Stimulated activated CD8-positive, alpha-beta memory T cell treated with anti-CD3 and anti-CD28 coated beads, Interleukin-2, amount 100 ng/mL, for 48 hours (primary cell): Measurements from ENCODE around the gene ZNF57.
"Not testable (repeated sequence)": the region's sequence is repeated elsewhere in the genome, so short reads cannot be mapped to it uniquely, and the experiment has no call there.

ENCODE experiments used
- DNase-seq, 2 donors: peaks; one replicate each; pipeline ENCODE4 v3.0.0-alpha.2; 2020; ENCODE audit warnings: low read depth in 2 of 2

The ZNF57 gene

DNA sequence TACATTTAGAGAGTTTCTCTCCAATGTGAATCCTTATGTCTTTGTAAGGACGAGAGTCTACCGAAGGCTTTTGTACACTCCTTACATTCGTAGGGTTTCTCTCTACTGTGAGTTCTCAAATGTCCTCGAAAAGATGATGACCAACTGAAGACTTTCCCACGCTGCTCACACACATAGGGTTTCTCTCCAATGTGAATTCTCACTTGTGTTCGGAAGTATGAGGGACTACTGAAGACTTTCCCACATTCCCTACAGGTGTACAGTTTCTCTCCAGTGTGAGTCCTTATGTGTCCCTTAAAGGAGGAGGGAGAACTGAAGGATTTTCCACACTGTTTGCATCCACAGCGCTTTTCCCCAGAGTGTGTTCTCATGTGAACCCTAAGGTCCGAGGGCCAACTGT, 4.0 kb upstream of the ZNF57 start:
- DNase-seq: no peak

DNA sequence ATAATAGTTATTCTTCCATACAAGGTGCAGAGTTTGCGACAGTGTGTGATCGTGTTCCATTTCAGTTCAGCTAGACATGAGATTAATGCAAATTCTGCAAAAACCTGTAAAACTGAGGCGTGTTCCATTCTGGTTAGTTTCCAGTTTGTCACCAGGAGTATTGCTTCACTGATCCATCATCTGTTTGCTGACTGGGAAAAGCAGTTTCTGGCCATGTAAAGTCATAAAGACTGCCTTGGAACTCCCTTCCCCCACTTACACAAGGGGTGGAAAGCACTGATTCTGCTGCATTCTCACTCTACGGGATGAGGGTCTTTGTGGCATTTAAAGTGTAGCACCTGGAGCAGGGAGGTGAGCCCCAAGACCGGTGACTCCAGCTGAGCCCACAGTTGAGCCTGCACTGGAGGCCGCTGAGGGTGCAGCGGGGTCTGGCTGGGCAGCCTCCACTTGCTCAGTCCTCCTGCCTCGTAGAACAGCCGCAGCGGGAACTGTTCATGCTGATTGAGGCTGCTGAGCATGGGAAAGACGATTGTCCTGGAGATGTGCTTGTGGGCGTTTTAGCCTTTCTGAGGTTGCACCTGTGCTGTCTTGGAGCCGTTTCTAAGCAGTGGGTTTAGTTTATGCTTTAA, 2.0 kb downstream of the ZNF57 start:
- DNase-seq: no peak

DNA sequence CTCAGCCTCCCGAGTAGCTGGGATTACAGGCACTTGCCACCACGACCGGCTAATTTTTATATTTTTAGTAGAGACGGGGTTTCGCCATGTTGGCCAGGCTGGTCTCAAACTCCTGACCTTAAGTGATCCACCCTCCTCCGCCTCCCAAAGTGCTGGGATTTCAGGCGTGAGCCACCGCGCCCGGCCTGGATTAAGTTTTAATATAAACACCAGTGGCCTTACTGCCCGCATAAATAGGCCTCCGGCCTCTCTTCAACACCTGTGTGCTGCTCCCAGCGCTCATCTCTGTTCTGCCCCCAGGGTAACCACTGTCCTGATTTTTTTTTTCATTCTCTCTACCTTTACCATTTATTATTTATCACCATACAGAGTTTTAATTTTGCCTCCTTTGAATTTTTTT, 2.6 kb downstream of the ZNF57 start:
- DNase-seq: not testable (repeated sequence)

DNA sequence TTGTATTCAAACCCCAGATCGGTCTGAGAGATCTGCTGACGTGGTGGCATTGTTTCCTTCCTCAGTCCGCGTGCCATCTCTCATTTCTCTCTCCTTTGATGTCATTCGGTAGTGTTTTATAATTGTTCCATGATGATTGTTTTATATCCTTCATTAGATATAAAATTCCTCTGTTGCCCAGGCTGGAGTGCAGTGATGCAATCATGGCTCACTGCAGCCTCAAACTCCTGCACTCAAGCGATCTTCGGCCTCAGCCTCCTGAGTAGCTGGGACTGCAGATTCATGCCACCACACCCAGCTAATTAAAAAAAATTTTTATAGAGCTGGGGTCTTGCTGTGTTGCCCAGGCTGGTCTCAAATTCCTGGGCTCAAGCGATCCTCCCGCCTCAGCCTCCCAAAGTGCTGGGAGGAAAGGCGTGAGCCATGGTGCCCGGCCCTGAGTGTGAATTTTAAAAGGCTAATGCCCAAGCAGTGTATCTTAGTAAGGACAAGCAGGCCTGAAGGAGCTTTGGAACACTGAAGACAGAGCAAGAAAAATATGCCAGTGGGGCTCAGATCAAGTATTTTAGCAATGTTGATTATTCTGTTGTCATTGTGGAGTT, 5.3 kb downstream of the ZNF57 start:
- DNase-seq: no peak

DNA sequence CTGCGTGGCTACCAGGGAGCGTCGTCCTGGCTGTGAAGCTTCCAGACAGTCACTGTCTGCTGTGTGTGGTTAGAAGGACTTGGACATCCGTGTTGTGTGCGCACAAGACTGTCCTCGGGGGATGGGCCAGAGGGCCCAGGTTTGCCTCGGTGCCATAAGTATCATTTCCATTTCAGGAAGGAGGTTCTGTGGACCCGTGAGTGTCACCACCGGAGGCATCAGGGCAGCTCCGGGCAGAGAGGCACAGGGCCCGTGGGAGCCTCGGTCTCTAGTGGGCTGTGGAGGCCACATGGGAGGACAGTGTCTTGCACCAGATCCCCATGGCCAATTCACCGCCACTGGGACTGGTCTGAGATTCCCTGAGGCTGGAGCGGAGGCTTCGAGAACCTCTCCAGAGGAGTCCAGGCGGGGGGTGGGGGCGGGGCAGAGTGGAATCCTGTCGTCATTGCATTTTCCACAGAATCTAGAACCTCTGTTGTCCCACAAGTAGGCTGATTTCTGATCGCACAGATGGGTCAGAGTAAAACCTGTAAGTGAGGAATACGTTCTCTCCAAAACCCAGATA, 6.0 kb downstream of the ZNF57 start:
- DNase-seq: no peak

DNA sequence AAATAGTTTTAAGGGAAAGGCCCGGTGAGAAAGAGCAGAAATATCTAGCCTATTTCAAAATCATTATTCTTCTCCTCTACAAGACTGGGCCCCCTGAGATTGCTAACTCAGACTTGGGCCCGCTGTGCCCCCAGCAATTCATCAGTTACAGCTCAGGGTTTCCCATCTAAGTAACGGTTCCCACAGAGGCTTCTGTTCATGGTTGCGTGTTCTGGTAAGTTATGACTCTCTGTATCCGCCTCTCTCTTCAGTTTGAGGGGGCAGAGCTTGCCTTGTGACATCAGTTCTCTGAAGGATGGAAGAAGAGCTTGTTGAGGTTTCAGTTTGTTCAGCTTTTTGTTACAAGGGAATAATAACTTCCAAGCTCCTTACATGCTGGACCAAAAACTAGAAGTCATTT, 11.6 kb downstream of the ZNF57 start:
- no peak for DNase-seq

DNA sequence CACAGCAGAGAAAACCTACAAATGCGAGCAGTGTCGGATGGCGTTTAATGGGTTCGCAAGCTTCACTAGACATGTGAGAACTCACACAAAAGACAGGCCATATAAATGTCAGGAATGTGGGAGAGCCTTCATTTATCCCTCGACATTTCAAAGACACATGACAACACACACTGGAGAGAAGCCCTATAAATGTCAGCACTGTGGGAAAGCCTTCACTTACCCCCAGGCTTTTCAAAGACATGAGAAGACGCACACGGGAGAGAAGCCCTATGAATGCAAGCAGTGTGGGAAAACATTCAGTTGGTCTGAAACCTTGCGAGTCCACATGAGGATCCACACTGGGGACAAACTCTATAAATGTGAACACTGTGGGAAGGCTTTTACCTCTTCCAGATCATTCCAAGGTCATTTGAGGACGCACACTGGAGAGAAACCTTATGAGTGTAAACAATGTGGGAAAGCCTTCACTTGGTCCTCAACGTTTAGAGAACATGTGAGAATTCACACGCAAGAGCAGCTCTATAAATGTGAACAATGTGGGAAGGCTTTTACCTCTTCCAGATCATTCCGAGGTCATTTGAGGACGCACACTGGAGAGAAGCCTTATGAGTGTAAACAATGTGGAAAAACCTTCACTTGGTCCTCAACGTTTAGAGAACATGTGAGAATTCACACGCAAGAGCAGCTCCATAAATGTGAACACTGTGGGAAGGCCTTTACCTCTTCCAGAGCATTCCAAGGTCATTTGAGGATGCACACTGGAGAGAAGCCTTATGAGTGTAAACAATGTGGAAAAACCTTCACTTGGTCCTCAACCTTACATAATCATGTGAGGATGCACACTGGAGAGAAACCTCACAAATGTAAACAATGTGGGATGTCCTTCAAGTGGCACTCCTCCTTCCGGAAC, 16.8 kb downstream of the ZNF57 start:
- DNase-seq: no peak

DNA sequence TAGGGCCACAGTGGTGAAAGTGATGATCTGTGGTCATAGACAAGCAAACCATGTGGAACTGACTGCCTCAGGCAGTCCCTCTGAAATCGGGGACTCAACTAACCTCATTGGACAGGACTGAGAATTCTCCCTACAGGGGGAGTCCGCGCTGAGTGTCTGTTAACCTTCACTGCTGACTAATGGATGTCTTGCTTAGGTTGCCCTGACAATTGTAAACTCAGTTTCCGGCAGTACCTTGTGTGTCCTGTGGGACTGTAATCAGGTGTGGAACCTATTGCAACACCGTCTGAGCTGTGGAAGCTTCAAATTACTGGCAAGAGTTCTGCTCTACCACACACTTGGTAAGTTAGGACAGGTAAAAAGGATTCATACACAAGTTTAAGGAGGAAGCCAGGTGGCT, 22.3 kb downstream of the ZNF57 start:
- no peak for DNase-seq

DNA sequence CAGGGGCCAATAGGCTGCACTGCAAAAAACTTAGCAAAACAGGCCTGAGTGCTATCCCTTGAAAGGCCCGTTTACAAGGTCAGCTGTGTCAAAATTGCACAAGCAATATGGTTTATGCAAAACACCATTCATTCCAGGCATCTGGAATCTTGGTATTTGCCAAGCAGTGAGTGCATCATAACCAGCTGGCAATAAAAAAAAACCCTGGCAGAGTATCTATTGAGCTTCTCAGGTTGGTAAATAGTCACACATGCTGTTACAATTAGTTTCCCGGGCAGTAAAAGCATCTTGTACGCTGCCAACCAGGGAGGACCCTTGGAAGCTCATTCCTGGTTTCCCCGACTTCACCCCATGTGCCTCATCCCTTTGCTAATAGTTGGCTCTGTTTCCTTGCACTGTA, 22.8 kb downstream of the ZNF57 start:
- DNase-seq: no peak

DNA sequence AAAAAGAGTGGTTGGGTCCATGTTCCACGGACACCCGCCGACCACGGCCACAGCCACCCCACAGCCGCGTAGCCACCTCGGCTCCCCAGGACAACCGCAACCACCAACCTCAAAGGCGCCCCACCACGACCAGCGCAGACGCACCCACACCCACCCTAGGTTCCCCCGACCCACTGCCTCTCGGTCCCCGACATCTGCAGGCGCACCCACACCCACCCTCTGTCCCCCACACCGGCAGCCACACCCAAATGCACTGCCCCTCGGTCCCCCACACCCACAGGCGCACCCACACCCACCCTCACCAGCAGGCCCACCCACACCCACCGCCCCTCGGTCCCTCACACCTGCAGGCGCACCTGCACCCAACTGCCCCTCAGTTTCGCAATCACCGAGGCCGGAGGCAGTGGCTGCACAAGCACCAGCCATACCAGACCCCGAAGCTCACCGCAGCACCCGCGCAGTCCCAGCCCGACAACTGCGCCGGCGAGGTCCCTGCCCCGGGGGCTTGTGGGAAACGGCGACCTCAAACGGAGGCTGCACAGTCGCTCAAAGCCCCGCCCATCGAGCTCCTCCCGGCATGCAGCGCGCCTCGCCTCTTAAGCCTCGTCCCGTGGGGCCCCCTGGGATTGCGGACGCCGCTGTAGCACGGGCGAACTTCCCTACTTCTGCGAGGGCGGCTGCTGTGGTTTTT, 25.8 kb downstream of the ZNF57 start:
- DNase-seq: no peak

DNA sequence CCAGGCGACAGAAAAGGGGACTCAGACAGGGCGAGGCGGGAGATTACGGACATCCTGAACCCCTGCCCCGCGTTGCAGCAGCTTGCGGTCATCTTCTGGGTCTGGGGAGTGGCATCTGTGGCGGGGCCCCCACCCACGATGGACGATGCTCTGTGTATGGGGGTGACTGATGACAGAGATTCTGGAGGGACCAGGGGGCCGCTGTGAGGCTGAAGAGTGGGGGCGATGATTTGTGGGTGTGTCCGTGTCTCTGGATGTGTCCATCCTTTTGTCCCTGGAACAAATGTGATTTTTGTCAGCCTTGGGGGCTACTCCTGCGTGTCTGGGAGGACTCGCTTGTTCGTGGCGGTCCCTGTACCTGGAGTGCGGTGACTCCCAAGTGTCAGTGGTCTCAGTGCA, 26.3 kb downstream of the ZNF57 start:
- no peak for DNase-seq

DNA sequence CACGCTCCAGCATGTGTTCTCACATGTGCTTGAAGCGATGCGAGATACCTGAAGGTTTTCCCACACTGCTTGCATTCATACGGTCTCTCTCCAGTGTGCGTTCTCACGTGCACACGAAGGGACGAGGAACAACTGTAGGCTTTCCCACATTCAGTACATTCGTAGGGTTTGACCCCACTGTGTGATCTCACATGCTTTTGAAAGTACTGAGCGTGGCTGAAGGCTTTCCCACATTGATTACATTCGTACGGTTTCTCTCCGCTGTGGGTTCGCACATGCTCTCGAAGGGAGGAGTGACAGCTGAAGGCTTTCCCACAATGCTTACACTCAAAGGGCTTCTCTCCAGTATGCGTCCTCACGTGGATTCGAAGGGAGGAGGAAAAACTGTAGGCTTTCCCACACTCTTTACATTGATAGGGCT, 32.8 kb downstream of the ZNF57 start:
- no peak for DNase-seq

DNA sequence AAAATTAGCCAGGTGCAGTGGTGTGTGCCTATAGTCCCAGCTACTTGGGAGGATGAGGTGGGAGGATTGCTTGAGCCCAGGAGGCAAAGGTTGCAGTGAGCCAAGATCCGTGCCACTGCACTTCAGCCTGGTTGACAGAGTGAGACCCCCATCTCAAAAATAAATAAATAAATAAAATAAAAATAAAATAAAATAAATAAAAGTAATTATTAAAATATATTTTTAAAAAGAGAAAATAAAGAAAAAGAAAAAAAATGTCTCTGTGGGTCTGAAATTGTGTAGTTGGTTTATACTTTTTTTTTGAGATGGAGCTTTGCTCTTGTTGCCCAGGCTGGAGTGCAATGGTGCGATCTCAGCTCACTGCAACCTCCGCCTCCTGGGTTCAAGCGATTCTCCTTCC, 35.1 kb downstream of the ZNF57 start:
- DNase-seq: not testable (repeated sequence)

DNA sequence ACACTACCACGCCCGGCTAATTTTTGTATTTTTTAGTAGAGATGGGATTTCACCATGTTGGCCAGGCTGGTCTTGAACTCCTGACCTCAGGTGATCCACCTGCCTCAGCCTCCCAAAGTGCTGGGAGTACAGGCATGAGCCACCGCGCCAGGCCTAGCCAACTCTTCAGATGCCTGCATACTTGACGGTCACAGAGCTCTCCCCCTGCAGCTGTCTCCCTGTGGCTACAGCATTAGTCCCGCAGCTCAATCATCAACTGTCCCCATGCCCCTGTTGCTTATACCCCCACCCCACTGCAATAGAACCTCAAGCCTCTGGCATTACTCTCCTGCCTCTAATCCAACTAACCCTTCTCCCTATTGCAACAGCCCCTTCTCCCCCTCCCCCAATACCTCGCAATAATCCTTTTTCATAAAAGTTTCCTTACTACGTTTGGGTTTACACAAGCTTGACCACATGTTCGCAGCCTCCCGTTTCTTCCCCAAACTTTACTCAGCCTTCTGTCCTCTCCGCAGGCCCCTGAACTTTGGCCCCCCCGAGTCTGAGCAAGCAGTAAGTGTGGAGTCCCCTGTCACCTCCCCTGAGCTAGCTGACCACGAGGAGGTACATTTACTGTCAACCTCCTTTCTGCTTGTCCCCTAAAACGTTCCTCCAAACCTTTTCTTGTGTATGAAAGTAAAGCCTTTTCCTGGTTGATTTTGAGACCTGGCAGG, 42.4 kb downstream of the ZNF57 start:
- DNase-seq: no peak

DNA sequence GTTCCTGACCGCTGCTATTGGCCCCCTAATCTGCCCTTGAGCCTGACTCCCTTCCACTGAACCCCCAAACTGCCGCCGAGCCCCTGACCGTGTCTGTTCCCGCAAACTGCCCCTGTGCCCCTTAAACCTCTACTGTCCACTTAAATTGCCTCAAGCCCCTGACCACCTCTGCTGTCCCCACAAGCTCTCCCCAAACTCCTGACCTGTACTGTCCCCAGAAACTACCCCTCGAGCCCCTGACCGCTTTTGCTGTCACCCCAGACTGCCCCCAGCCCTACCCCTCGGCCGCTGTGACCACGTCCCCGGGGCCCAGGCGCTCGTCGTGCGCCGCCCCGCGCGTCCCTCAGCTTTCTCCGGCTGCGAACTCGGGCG, 43.7 kb downstream of the ZNF57 start:
- no peak for DNase-seq

DNA sequence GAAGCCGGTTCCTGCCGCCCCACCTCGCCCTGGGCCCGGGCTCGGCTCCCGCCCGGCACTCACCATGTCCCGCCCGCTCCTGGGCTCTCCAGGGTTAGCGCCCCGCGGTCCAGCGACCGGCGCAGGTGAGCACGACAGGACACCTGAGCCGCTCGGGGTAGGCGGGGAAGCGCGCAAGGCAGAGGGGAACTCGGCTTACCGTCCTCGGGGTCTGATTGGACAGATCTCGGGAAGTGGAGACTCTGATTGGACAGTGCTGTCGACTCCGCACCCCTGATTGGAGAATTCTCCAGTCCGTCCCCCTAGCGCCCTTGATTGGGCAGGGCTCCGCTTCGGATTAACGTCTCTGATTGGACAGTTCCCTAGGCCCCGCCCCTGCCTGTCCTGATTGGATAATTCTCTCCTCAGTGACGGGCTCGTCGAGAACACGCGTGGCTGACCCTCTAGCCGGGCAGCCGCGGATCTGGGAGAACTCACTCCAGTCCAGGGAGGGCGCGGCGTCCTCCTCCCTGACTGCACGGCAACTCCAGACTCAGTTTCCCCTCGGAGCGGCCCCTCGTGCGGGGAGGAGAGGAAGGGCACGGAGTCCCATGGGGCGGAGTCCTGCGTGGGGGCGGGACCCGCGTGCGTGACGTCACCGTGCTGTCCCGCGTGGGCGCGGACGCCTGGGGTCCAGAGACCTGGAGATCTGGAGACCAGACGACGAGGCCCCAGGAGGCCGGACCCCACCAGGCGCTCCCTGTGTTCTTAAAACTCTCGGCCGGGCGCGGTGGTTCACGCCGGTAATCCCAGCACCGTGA, 44.2 kb downstream of the ZNF57 start, which contains the start of gene ZNF77:
Gene ZNF77 (minus strand): TSS at position 197 of the 800 bp plus-strand sequence. CDS start 131 bp downstream, at position 66.
- DNase-seq: peak; percentile 94 to 98

DNA sequence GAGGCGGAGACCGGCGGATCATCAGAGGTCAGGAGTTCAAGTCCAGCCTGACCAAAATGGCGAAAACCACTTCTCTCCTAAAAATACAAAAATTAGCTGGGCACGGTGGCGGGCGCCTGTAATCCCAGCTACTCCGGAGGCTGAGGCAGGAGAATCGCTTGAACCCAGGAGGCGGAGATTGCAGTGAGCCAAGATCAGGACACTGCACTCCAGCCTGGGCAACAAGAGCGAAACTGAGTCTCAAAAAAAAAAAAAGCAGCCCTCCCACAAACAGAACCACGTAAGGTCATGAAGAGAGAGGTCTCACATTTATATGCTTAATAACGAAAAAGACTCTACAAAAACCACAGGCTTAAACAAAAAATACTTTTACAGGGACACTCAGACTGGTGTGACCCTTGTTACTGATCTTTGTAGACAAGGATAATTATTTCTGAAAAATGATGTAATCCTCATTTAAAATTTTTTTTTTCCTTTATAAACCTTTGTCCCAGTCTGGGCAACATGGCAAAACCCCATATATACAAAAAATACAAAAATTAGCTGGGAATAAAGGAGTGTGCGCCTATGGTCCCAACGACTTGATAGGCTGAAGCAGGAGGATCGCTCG, 45.0 kb downstream of the ZNF57 start:
- no peak for DNase-seq

DNA sequence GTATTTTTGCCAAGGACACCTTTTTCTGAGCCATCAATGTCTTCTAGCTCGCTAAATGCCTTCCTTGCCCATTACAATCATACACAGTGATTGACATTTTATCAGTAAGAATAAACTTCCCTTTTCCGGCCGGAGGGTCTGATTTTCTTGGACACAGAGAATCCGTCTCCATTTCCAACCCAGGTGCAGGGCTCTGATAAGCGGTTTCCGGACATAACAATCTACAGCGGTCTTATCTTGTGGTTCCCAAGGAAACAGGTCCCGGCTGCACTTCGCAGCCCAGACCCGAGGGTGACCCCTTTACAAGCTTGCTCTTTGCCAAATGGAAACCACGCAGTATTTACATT, 49.2 kb downstream of the ZNF57 start:
- DNase-seq: no peak

DNA sequence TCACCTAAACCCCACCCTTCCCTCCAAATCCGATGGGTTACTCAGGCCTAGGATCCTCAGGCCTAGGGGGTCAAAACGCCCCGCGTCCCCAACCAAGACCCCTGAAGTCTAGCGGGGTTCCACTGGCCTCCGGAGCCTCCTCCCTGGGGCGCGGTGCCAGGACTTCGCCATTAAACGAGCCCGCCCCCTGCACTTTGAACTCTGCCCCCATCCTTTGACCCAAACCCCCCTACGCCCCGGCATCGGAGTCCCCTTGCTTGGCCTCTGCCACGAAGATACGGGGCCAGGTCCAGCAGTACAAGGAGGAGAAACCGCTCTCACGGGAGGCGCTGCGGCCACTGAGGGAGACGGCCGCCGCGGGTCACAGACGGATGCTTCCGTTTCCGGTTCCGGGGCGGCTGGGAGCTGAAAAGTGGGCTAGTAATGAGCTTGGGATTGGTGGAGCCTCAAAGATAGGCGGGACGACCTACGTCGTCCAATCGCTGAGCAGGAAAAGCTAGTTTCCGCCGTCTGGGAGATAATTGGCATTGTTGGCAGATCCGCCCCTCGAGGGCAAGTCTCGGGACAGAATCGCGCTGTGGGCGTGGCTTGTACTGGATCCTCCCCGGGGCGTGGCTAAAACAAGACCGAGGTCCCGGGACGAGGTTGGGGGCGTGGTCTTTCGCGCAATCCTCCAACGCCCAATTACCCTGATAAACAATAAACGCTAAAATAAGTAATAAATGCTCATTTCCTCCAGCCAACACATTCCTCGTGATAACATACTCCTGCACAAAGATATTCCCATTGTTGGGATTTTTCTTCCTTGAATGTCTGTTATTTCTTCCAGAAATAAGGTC, 49.8 kb downstream of the ZNF57 start:
- DNase-seq: peak; percentile 99 to 100
